ENCODE measurements around the gene CAMSAP2.
"Not testable (repeated sequence)": the region's sequence is repeated elsewhere in the genome, so short reads cannot be mapped to it uniquely, and the experiment has no call there.

Gene CAMSAP2

DNA sequence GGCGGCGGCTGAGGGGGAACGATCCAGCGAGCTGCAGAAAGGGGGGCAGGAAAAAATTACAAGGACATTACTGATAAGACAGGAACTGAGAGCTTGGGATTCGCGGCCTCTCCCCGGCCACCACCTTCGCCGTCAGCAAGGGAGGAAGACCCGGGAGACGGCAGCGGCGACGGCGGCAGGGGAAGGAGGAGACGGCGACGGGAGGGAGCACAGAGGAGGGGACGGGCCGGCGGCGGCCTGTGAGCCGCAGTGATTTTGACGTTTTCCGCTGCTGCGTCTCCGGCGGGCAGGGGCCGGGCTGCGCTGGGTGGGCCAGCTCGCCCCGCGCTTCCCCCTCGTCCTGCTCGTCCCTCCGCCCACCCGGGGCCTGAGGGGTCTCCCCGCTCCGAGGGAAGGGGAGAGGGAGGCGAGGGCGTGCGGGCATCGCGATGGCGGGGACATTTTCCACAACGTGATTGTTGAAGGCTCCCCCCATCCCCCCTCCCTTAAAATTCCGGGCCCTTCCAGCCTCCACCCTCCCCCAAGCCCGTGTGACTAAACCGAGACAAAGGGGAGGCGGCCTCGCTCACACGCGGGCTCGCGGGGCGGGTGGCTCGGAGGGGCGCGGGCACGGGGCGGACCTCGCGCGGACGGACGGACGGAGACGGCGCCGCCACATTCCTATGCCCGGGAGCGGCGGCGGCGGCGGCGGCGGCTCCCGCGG, 407 bp downstream of the CAMSAP2 start:
- peak; percentile 100 for DNase-seq

DNA sequence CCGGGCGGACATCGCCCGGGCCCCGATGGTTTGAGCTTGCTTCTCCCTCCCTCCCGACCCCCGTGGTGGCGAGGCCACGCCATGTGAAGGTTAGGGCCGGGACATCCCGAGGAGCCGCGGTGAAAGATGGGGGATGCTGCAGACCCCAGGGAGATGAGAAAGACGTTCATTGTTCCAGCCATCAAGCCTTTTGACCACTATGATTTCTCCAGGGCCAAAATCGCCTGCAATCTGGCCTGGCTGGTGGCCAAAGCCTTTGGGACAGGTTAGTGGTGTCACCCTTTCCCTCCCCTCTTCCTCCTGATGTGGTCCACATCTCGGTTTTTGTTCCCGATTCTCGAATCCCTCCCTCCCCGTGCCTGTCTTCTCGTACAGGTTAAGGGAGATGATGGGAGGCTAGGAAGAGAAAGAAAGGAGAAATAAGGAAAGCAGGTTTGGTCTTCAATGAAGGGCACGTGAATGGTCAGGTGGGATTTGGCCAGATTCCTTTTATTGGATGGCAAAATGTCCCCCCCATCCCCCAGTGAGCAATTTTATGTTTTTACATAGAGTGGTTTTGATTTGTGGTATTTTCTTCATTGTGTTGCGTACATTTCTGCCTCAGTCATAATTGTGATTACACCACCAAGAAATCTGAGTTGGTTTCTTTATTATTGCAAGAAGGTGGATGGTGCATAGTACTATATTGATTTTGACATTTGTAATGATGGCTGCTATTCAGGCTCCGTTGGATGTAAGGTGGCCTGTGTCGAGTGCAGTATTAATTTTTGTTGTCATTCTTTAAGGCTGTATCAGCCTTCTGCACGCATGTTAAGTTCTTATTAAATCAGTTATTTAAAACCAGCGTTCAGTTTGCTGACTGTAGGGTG, 1.2 kb downstream of the CAMSAP2 start:
- DNase-seq: peak; percentile 71

DNA sequence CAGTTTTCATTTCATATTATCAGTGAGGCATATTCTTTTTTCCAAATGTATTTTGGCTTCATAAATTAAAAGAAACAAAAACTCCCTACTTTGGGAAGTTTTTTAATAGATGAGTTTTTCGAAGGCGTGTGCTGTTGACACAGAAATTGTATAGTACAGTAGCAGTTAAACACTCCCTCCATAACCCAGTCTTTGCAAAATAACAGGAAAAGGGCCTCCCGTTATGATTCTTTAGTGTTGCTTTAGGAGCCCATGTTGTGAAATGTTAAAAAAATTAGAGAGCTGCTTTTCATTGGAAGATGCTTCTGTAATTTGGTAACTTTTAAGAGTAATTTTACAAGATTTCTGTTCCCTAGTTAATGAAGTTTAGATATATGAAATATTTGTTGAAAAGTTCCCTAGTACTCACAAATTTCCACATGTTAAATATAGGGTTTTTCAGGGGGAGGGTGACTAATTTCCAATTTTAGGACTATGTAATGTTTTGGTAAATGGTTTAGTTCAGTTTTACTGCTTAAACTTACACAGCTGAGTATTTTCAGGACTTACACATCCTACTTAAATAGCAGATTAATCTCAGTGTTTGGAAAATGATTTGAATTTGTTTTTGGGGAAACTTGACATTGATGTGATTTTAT, 2.0 kb downstream of the CAMSAP2 start:
- DNase-seq: no peak

DNA sequence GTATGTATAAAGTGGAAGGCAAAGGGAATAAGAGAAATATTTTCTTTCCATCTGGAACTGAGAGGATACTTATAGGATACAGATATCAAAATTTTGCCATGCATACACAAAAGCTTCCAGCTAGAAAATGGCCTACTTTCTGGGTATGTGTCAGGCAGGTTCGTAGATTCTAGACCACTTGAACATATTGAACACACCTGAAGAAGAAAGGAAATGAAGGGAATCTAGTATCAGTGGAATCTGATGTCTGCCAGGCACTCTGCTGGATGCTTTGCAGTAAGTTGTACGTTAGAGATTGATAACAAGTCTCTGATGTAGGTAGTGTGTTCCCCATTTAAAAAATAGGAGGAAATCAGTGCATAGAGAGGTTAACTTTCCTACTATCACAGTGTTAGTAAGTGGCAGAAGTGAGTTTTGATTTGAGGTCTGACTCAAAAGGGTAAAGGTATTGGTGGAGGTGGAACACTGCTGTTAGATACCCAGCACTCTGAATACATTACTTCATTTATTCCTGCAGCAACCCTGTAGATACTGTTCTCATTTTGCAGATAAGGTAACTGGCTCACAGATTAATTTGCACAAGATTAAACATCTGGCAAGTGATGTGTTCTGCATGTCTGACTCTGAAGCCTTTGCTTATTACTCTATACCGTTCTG, 3.0 kb downstream of the CAMSAP2 start:
- no peak for DNase-seq

DNA sequence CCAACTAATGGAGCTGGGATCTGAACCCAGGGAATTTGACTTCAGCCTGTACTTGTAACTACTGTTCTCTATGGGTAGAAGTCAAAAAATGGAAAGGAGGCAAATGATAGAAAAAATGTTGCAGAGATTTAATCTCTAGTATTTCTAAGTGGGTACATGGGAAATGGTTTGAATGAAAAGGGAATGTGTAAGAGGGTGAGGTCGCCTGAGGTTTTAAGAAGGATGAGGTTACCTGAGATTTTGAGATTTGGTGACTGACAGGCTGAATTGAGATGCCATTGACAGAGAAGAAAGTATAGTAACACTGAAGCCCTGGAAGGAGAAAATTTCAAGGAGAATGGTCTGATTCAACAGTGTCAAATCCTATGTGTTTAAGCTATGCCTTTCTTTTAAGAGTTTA, 5.5 kb downstream of the CAMSAP2 start:
- no peak for DNase-seq

DNA sequence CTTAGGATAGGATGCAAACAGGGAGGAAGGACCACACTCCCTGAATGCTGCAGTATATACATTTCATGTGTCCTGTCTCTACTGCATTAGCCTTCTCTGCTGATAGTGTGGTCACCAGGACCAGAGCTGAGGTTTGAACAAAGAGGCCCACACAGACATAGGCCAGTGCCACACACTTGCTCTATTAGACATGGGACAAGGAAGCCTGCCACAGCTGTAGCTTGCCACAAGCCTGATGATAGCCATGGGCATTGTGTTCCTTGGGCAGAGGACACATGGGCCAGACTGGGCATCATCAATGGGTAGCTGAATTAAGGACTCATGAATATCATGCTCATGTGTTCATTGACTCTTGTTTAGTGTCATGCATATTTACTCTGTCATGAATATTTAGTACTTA, 10.4 kb downstream of the CAMSAP2 start:
- DNase-seq: no peak

DNA sequence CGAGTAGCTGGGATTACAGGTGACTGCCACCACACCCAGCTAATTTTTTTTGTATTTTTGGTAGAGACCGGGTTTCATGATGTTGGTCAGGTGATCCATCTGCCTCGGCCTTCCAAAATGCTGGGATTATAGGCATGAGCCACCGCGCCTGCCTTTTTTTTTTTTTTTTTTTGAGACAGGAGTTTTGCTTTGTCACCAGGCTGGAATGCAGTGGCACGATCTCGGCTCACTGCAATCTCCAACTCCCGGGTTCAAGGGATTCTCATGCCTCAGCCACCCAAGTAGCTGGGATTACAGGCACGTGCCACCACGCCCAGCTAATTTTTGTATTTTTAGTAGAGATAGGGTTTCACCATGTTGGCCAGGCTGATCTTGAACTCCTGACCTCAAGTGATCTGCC, 12.1 kb downstream of the CAMSAP2 start:
- not testable (repeated sequence) for DNase-seq

DNA sequence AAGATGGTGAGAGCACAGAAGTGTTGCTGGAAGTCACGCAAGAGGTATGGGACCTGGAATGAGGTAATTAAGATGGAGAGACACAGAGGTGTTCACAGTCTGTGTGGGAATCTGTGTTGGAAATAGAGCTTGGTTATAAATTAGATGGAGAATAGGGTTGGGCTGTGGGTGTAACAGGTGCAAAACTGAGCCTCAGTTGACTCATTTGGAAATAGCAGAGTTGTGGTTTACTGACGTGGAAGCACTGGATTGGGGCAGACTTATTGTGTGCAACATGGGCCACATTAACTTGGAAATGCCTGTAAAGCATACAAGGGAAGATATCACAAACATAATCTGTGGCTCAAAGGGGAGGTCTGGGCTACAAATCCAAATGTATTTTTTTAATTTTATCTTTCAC, 13.0 kb downstream of the CAMSAP2 start:
- no peak for DNase-seq

DNA sequence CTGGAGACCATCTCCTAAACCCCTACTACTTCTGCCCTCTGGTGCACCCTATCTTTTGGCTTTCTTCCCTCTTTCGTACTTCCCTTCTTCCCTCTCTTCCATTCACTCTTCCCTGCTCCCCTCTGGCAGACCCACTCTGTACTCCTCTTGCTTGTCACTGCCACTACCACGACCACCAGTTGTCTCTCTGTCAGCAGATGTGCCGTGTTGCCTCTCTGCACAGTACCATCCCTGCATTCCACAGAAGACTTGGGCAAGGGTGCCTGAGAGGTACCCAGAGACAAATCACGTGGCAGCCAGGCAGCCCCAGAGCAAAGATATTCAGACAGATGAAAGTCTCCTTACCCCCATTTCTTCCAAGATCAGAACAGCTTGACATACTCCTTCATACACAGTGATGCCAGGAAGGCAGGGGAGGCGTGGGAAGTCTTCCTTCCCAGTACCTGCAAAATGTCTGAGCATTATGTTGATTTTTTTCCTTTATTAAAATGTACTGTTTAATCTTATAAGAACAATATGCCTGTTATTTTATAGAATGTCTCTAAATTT, 15.0 kb downstream of the CAMSAP2 start:
- no peak for DNase-seq

DNA sequence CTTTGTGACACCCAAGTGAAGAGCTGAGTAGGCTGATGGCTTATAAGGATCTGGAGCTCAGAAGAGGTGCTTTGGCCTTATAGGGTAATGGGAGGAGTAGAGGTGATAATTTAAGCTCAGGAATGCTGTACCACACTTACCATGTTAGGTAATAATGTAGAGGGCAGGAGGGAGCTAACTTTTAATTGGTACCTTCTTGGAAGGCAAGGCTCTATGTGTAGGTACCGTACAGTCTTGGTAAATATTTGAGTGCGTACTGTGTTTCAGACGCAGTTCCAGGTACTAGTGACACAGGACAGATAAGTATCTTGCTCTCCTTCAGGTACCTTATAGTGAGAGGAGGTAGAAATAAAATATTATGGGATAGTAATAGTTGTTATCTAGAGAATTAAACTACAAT, 16.8 kb downstream of the CAMSAP2 start:
- DNase-seq: no peak

DNA sequence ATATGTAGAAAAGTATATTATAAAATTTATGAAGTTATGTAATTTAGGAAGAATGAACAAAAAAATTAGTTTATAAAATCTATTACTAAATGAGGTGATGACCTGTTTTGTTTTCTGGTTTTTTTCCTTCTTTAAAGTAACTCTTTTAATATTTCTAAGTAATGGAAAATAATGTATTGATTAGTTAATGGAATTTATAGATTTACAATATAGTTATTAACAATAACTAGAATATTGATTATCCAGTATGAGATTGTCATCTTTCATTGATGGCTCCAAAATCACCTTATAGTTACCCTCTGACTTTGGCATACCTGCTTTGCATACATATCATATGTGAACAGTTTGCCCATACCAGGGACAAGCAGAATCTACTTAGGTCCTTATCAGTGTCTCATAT, 23.4 kb downstream of the CAMSAP2 start:
- DNase-seq: no peak

DNA sequence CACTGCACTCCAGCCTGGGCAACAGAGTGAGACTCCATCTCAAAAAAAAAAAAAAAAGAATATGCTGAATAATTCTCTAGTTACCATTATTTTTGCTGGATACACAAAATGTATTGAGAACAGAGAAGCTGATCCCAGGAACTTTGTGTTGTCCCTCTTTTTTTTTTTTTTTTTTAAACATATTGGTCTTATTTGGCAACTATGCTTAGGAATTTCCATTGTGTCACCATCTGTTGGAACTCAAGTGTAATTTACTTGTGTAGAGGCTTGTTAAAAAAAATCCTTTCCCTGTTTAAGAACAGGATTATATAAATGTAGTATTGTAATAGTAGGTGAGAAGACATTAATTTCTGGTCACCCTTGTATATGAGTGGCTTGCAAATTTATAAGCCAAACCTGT, 28.6 kb downstream of the CAMSAP2 start:
- DNase-seq: no peak

DNA sequence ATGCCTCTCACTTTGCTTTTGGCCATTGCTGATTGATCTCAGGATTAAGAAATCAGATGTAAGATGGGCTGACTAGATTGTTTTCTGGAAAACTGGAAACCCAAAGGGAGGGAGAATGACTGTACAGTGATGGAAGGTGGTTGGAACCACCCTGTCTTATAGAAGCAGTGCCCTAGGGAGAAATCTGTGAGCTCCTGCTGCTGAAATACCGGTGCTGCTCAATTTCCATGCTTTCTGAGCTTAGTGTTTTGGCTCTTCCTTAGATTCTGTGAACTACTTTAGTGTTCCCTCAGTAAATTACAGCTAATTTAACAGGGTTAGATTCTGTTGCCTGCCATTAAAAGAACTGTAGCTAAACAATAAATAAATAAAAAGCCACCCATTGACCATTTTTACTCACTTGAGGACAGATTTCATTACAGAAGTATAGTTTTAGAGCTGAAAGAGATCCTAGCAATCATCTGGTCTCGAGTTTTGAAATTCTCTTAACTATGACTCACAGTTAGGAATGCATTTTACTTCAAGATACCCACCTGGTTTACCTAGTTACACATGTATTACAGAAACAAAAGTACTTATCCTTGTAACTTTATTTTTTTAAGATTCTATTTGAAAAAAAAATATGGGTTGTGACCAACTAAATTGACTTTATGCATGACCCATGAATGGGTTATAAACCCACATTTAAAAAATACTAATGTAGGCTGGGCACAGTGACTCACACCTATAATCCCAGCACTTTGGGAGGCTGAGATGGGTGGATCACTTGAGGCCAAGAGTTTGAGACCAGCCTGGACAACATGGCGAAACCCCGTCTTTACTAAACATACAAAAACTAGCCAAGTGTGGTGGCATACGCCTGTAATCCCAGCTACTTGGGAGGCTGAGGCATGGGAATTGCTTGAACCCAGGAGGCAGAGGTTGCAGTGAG, 33.2 kb downstream of the CAMSAP2 start:
- DNase-seq: no peak

DNA sequence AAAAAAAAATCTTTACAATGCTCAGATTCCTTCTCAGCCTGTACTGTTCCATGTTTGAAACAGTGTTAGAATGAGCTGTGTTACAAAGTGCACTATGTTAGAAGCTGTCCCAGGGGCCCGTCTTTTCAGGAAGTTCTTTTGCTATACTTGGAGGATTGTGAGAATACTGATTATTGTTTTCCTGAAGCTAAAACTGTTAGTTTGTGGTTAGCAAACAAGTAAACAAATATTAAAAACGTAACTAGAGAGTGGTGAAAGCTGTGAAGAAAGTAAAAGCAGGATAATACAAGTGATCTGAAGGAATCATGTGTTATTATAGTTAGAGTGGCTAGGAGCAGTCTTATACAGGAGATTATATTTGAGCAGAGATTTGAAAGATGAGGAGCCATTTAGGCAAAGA, 35.6 kb downstream of the CAMSAP2 start:
- no peak for DNase-seq

DNA sequence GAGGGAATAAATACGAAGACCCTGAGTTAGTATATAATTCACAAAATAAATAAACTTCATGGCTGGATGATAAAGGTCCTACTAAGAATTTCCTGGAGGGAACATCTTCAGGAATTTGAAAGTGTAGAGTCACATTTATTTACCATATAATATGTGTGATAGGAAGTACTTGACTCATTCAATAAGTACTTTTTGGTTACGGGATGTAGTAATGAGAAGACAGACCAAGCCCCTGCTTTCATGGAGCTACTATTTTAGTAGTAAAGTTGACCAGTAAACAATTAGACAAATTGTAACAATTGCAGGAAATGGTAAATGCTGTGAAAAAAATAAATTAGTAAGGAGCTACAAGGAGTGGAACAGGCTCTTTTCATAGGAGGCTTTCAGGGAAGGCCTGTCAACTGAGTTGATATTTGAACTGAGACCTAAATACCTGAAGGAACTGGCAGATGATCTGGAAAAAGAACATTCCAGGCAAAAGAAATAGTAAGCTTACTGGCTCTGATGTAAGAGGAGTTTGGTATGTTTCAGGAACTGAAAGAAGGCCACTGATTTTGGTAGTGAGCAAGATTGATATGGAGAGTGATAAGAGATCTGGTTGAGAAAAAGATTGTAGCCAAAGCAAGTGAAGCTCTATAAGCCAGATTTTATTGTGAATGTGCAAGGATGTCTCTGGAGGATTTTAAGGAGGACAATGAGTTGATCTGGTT, 36.2 kb downstream of the CAMSAP2 start:
- no peak for DNase-seq

DNA sequence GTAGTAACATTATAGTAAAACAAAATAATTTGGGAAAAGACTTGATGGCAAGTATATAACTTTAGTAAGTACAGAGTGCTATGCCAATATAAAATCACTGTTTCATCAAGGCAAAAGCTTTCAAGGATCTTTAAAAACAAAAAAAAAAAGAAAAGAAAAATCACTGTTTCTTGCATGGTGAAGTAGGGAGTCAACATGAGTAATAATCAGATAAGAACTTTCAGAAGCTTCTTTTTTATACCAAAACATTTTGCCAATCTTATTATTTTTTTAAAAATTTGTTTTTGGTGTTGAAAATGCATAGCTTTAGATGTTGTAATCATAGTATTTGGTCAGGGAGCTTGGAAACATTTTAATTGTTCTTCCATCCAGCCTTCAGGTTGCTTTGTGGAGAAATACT, 37.2 kb downstream of the CAMSAP2 start:
- DNase-seq: no peak

DNA sequence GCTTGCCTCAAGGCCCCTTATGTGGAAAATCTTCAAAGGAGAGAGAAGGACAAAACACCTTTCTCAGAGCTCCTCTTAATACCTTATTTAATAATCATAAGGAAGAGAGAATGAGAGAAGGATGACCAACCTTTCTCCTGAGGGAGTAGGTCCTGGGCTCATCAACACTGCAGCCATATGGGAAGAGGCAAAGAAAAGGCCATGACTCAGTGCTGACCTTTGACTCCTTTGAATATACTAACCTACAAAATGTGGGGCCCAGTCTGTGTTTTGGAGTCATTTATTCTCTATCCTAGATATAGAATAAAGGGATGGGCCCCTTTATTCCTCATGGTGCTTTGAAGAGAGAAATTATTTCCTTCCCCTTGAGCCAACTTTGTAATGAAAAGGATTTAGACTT, 38.3 kb downstream of the CAMSAP2 start:
- no peak for DNase-seq

DNA sequence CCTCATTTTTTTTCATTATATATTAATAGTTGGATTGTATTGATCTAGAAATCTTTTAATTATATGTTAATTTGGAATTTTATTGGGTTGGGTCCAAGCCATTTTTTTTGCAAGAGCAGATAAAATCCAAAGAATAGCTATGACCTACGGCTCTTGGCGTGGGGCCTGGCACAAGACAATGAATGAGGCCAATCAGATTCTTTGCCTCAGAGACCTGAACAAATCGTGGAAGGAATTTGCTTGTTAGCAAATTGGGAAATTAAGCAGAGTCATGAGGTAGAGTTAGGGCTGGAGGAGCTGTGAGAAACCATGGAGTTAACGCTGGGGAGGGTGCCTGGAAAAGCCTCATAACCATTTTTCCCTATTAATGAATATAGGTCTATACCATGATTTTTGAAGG, 40.1 kb downstream of the CAMSAP2 start:
- no peak for DNase-seq

DNA sequence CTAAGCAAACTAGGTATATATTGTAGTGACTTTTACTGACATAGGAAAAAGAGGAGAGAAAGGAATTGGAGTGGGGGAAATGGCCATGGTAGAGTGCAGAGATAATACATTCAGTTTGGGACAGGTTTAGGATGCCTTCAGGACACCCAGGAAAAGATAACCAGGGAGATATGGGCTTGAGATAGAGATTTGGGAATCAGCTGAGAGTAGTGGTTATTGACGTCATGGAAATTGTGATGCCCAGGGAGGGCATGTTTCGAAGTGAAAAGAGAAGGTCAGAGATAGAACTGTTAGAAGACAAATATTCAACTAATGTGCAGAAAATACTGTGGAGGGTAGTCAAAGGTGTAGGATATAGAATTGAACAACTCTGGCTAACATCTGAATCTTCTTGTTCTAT, 40.6 kb downstream of the CAMSAP2 start:
- DNase-seq: no peak

DNA sequence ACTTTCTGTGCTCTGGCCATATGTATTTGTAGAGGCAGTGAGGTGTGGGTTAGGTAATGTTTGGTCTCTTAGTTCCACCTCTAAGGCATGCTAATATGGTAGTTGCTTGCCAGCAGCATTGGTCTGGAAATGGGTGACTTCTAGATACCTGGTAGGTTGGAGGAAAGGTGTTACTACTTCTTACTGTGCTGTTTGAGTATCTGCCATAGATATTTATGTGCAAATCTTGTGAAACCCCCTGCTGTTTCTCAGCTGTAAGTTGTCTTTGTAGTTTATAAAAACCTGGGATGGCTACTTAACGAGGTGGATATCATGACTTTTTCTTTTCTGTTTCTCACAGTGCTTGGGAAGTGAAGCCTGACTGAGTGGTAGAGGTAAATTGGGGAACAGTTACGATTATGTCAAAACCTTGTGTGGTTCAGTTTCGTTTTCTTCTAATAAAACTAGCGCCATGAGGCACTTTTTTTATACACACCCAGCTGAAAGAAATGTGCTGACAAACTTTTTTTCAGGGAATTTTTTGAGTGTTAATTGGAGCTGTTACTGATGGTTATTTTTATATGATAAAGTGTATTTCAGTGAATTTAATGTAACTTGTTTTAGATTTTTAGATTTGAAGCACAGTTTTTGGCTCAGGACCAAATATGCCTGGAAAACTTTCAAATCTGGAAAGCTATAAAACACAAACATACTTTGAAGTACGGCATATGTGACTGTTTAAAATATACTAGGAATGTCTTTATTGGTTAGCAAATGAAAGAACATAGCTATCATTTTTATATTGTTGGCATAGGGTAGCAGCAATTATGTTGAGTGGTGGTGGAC, 42.1 kb downstream of the CAMSAP2 start:
- DNase-seq: peak; percentile 22
